ENCODE results near the gene INTS1.

INTS1 gene

GRCh38 chr7:1487466-1487865, 16.7 kb downstream of the INTS1 start:
- DNase-seq: no peak

GRCh38 chr7:1486571-1486970, 17.6 kb downstream of the INTS1 start:
- no peak for DNase-seq

GRCh38 chr7:1485156-1485555, 19.0 kb downstream of the INTS1 start:
- no peak for DNase-seq

GRCh38 chr7:1484569-1484968, 19.6 kb downstream of the INTS1 start:
- DNase-seq: no peak

GRCh38 chr7:1483536-1484505, 20.4 kb downstream of the INTS1 start:
- DNase-seq: no peak

GRCh38 chr7:1483079-1483478, 21.1 kb downstream of the INTS1 start:
- DNase-seq: no peak

GRCh38 chr7:1481300-1481699, 22.9 kb downstream of the INTS1 start:
- DNase-seq: no peak

GRCh38 chr7:1480670-1481069, 23.5 kb downstream of the INTS1 start:
- DNase-seq: no peak

GRCh38 chr7:1479287-1479686, 24.9 kb downstream of the INTS1 start:
- no peak for DNase-seq

GRCh38 chr7:1478480-1478879, 25.7 kb downstream of the INTS1 start:
- DNase-seq: no peak

GRCh38 chr7:1476859-1477258, 27.3 kb downstream of the INTS1 start:
- DNase-seq: no peak

GRCh38 chr7:1475991-1476390, 28.2 kb downstream of the INTS1 start:
- DNase-seq: no peak

- DNase-seq: no peak
These were observed 28.8 kb downstream of the INTS1 start for GRCh38 chr7:1475393-1475792.

- DNase-seq: no peak
These were observed 29.5 kb downstream of the INTS1 start for GRCh38 chr7:1474736-1475135.

- peak; percentile 33 for DNase-seq
These were observed 30.2 kb downstream of the INTS1 start for GRCh38 chr7:1473864-1474512.

GRCh38 chr7:1470901-1471300, 33.3 kb downstream of the INTS1 start:
- DNase-seq: no peak

- DNase-seq: no peak
These were observed 35.4 kb downstream of the INTS1 start for GRCh38 chr7:1468643-1469298.

GRCh38 chr7:1468203-1468602, 36.0 kb downstream of the INTS1 start:
- no peak for DNase-seq

- DNase-seq: no peak
These were observed 37.5 kb downstream of the INTS1 start for GRCh38 chr7:1466524-1467271.

- DNase-seq: no peak
These were observed 39.5 kb downstream of the INTS1 start for GRCh38 chr7:1464694-1465093.

- no peak for DNase-seq
These were observed 40.4 kb downstream of the INTS1 start for GRCh38 chr7:1463676-1464223.

- DNase-seq: no peak
These were observed 42.4 kb downstream of the INTS1 start for GRCh38 chr7:1461646-1462375.

Data from SHP77 treated with DMSO at 0.1 percent for 48 hours (cell line).